ENCODE data around the gene MEIOB. TPM values are rescaled to one million over a fixed set of nuclear protein-coding genes. Genes with fewer than 3 reads are reported as not detected.
A peak's percentile ranks its signal among the peaks of the same experiment; 100 is the strongest.

MEIOB gene
- total and polyA plus RNA-seq, 4 donors = 0.21 to 0.28 TPM; not detected in 2

GRCh38 chr16:1863681-1864460 is 8.1 kb downstream of the MEIOB start:
- no peak for ATAC-seq (ENCODE audit: insufficient read depth, low FRiP score)
- peaks cover 0 to 29% (median 10%) of the 10 kb centered on the region in 3 donors for H3K27me3 ChIP-seq (ENCODE audit: control insufficient read depth in 3 of 3, insufficient read depth in 3 of 3, low read length in 2 of 3)

GRCh38 chr16:1862394-1862793 is 9.6 kb downstream of the MEIOB start:
- 86 to 88% methylated on average over 7 to 8 of the region's 9 CpGs for WGBS, 2 donors
- Histone ChIP-seq H3K27ac (ENCODE audit: low read depth in 1 of 2, low read length in 1 of 2) (no peak overlapping the region), H3K36me3 (ENCODE audit: control insufficient read depth in 4 of 4, insufficient read depth in 4 of 4, low read length in 4 of 4) (no peaks in the 10 kb centered on the region), H3K4me3 (no peak overlapping the region), H3K9me3 (ENCODE audit: control insufficient read depth in 4 of 4, insufficient read depth in 3 of 4, low read length in 3 of 4) (no peaks in the 10 kb centered on the region), H3K9ac (ENCODE audit: insufficient read depth in 1 of 2, low read length in 2 of 2) (no peak overlapping the region), H3K27me3 (ENCODE audit: control insufficient read depth in 3 of 3, insufficient read depth in 3 of 3, low read length in 2 of 3) (peaks cover 0 to 44% (median 23%) of the 10 kb centered on the region in 3 donors), H3K4me1 (ENCODE audit: control insufficient read depth in 5 of 5, insufficient read depth in 5 of 5, low read length in 5 of 5) (no peaks in the 10 kb centered on the region)
- no peak for TF ChIP-seq CTCF (IDR thresholded peaks at IDR 0.05; ENCODE audit: control extremely low read depth, extremely low read depth)
- DNase-seq = no peak
- no peak for ATAC-seq (ENCODE audit: insufficient read depth, low FRiP score)

More at GRCh38 chr16:1863681-1864460, 8.1 kb downstream of the MEIOB start:
- Histone ChIP-seq H3K9me3 (ENCODE audit: control insufficient read depth in 4 of 4, insufficient read depth in 3 of 4, low read length in 3 of 4) (no peaks in the 10 kb centered on the region), H3K27ac (ENCODE audit: low read depth in 1 of 2, low read length in 1 of 2) (no peak overlapping the region), H3K9ac (ENCODE audit: insufficient read depth in 1 of 2, low read length in 2 of 2) (no peak overlapping the region), H3K4me3 (no peak overlapping the region), H3K4me1 (ENCODE audit: control insufficient read depth in 5 of 5, insufficient read depth in 5 of 5, low read length in 5 of 5) (no peaks in the 10 kb centered on the region), H3K36me3 (ENCODE audit: control insufficient read depth in 4 of 4, insufficient read depth in 4 of 4, low read length in 4 of 4) (no peaks in the 10 kb centered on the region)
- peak; percentile 26 for TF ChIP-seq CTCF (IDR thresholded peaks at IDR 0.05; ENCODE audit: control extremely low read depth, extremely low read depth)
- WGBS, 2 donors = 14 to 17% methylated on average over 4 of the region's 4 CpGs
- peak in 2 of 3 donors; percentile 54 to 63 for DNase-seq

- H3K36me3 ChIP-seq (ENCODE audit: control insufficient read depth in 4 of 4, insufficient read depth in 4 of 4, low read length in 4 of 4) = no peaks in the 10 kb centered on the region
- TF ChIP-seq CTCF (IDR thresholded peaks at IDR 0.05; ENCODE audit: control extremely low read depth, extremely low read depth) = no peak
- DNase-seq = no peak
- no peaks in the 10 kb centered on the region for H3K4me1 ChIP-seq (ENCODE audit: control insufficient read depth in 5 of 5, insufficient read depth in 5 of 5, low read length in 5 of 5)
- no peak overlapping the region for H3K4me3 ChIP-seq
- WGBS, 2 donors = 73 to 79% methylated on average over 5 of the region's 5 CpGs
- no peak overlapping the region for H3K9ac ChIP-seq (ENCODE audit: insufficient read depth in 1 of 2, low read length in 2 of 2)
- H3K9me3 ChIP-seq (ENCODE audit: control insufficient read depth in 4 of 4, insufficient read depth in 3 of 4, low read length in 3 of 4) = no peaks in the 10 kb centered on the region
- peaks cover 0 to 48% (median 23%) of the 10 kb centered on the region in 3 donors for H3K27me3 ChIP-seq (ENCODE audit: control insufficient read depth in 3 of 3, insufficient read depth in 3 of 3, low read length in 2 of 3)
- ATAC-seq (ENCODE audit: insufficient read depth, low FRiP score) = no peak
- H3K27ac ChIP-seq (ENCODE audit: low read depth in 1 of 2, low read length in 1 of 2) = no peak overlapping the region
Observed at GRCh38 chr16:1861730-1862129, 10.2 kb downstream of the MEIOB start.

Data from lung (tissue), 12 donors.